ENCODE results near the gene ANKRD34A. TPM values are rescaled to one million over a fixed set of nuclear protein-coding genes. Genes with fewer than 3 reads are reported as not detected.

Gene ANKRD34A
- total and polyA plus RNA-seq, 3 donors from 2014 or later, result 0.31 to 0.51 (median 0.43) TPM

GRCh38 chr1:145912128-145912641 is 52.2 kb downstream of the ANKRD34A start:
- intact Hi-C loops (cut with DNase I; ENCODE audit: low total_unique reads), result no loop called here
- no peak for TF ChIP-seq CTCF (IDR thresholded peaks at IDR 0.05)
- no peak for TF ChIP-seq POLR2A (IDR thresholded peaks at IDR 0.05)
- no peak overlapping the region for H3K4me3 ChIP-seq
- H3K27me3 ChIP-seq, result no peaks in the 10 kb centered on the region
- H3K27ac ChIP-seq, result no peak overlapping the region
- DNase-seq, result no peak
- H3K36me3 ChIP-seq (ENCODE audit: low read depth, missing control alignments), result no peaks in the 10 kb centered on the region
- H3K4me1 ChIP-seq, result peaks cover 11% of the 10 kb centered on the region
- 78 to 82% methylated on average over 10 to 11 of the region's 11 CpGs for WGBS, 2 donors
- H3K9me3 ChIP-seq, result no peaks in the 10 kb centered on the region

Other genes with a start within 250 kb of the ANKRD34A start
- gene CD160, start 245.1 kb downstream of the ANKRD34A start, total RNA-seq, result under 1 TPM in 1 of 2 donors, not detected in 1; 0.31 TPM
- 0.45 TPM for gene CD160, start 245.1 kb downstream of the ANKRD34A start, polyA plus RNA-seq (ENCODE audit: insufficient read depth, low read depth, low replicate concordance)
- gene RNF115, start 140.5 kb downstream of the ANKRD34A start, total RNA-seq, result 10 to 100 TPM; 24.4 to 29.1 TPM
- gene RNF115, start 140.5 kb downstream of the ANKRD34A start, polyA plus RNA-seq (ENCODE audit: insufficient read depth, low read depth, low replicate concordance), result 13.8 TPM
- 10 to 100 TPM; 56.2 to 63.8 TPM for gene POLR3C, start 140.4 kb downstream of the ANKRD34A start, total RNA-seq
- 73.3 TPM for gene POLR3C, start 140.4 kb downstream of the ANKRD34A start, polyA plus RNA-seq (ENCODE audit: insufficient read depth, low read depth, low replicate concordance)
- gene NUDT17, start 118.9 kb downstream of the ANKRD34A start, total RNA-seq, result 10 to 100 TPM in 1 of 2 donors, 1 to 10 TPM in 1; 9.5 to 13.1 TPM
- 9.5 TPM for gene NUDT17, start 118.9 kb downstream of the ANKRD34A start, polyA plus RNA-seq (ENCODE audit: insufficient read depth, low read depth, low replicate concordance)
- 10 to 100 TPM; 39.8 to 40.1 TPM for gene PIAS3, start 105.5 kb downstream of the ANKRD34A start, total RNA-seq
- gene PIAS3, start 105.5 kb downstream of the ANKRD34A start, polyA plus RNA-seq (ENCODE audit: insufficient read depth, low read depth, low replicate concordance), result 30.9 TPM
- gene ANKRD35, start 78.7 kb downstream of the ANKRD34A start, total RNA-seq, result 1 to 10 TPM; 1.3 to 1.7 TPM
- 3.3 TPM for gene ANKRD35, start 78.7 kb downstream of the ANKRD34A start, polyA plus RNA-seq (ENCODE audit: insufficient read depth, low read depth, low replicate concordance)
- gene ITGA10, start 54.5 kb downstream of the ANKRD34A start, total RNA-seq, result 1 to 10 TPM; 4.3 to 6.3 TPM
- gene ITGA10, start 54.5 kb downstream of the ANKRD34A start, polyA plus RNA-seq (ENCODE audit: insufficient read depth, low read depth, low replicate concordance), result 3.4 TPM
- 10 to 100 TPM; 42.1 to 42.7 TPM for gene PEX11B, start 45.9 kb downstream of the ANKRD34A start, total RNA-seq
- 54.8 TPM for gene PEX11B, start 45.9 kb downstream of the ANKRD34A start, polyA plus RNA-seq (ENCODE audit: insufficient read depth, low read depth, low replicate concordance)
- gene RBM8A, start 37.1 kb downstream of the ANKRD34A start, total RNA-seq, result 100 to 1,000 TPM; 158 to 174 TPM
- gene RBM8A, start 37.1 kb downstream of the ANKRD34A start, polyA plus RNA-seq (ENCODE audit: insufficient read depth, low read depth, low replicate concordance), result 123 TPM
- 10 to 100 TPM; 15.8 to 20.6 TPM for gene LIX1L, start 6.6 kb downstream of the ANKRD34A start, total RNA-seq
- gene LIX1L, start 6.6 kb downstream of the ANKRD34A start, polyA plus RNA-seq (ENCODE audit: insufficient read depth, low read depth, low replicate concordance), result 16.6 TPM
- gene POLR3GL, start 115 bp upstream of the ANKRD34A start, total RNA-seq, result 10 to 100 TPM; 20.9 to 23.5 TPM
- gene POLR3GL, start 115 bp upstream of the ANKRD34A start, polyA plus RNA-seq (ENCODE audit: insufficient read depth, low read depth, low replicate concordance), result 37.9 TPM
- gene TXNIP, start 32.0 kb upstream of the ANKRD34A start, total RNA-seq, result 100 to 1,000 TPM; 268 to 328 TPM
- gene TXNIP, start 32.0 kb upstream of the ANKRD34A start, polyA plus RNA-seq (ENCODE audit: insufficient read depth, low read depth, low replicate concordance), result 274 TPM
- gene HJV, start 57.2 kb upstream of the ANKRD34A start, total RNA-seq, result under 1 TPM in 1 of 2 donors, not detected in 1; 0.43 TPM
- 7.7 TPM for gene HJV, start 57.2 kb upstream of the ANKRD34A start, polyA plus RNA-seq (ENCODE audit: insufficient read depth, low read depth, low replicate concordance)
- gene NBPF10, start 180.2 kb upstream of the ANKRD34A start, total RNA-seq, result 1 to 10 TPM; 4.0 to 5.6 TPM
- gene NBPF10, start 180.2 kb upstream of the ANKRD34A start, polyA plus RNA-seq (ENCODE audit: insufficient read depth, low read depth, low replicate concordance), result 2.3 TPM